HEK293 (cell line): ENCODE data around the gene FAM221B.

Source experiments
- ZNF791 ChIP-seq: fragments of 450-650 bp; formaldehyde crosslinking; IDR thresholded peaks from 2 replicates; pipeline ENCODE4 v1.5.1; 2016; ENCODE audit warnings: missing biosample characterization, missing genetic modification characterization
- TF ChIP-seq, protein P1 (sequence below): fragments of 450-650 bp; formaldehyde crosslinking; IDR thresholded peaks from 2 replicates; pipeline ENCODE4 v1.5.1; 2016; ENCODE audit warnings: missing biosample characterization, missing genetic modification characterization

GRCh38 chr9:35859310-35859989, 30.9 kb upstream of the FAM221B start:
- TF ChIP-seq ZNF791 (tag by site-specific recombination) = no peak
- TF ChIP-seq, protein P1, sequence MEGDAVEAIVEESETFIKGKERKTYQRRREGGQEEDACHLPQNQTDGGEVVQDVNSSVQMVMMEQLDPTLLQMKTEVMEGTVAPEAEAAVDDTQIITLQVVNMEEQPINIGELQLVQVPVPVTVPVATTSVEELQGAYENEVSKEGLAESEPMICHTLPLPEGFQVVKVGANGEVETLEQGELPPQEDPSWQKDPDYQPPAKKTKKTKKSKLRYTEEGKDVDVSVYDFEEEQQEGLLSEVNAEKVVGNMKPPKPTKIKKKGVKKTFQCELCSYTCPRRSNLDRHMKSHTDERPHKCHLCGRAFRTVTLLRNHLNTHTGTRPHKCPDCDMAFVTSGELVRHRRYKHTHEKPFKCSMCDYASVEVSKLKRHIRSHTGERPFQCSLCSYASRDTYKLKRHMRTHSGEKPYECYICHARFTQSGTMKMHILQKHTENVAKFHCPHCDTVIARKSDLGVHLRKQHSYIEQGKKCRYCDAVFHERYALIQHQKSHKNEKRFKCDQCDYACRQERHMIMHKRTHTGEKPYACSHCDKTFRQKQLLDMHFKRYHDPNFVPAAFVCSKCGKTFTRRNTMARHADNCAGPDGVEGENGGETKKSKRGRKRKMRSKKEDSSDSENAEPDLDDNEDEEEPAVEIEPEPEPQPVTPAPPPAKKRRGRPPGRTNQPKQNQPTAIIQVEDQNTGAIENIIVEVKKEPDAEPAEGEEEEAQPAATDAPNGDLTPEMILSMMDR = no peak
